SK-N-SH treated with all-trans-retinoic acid at 6 μM for 48 hours (cell line): ENCODE data around the gene MTCH2.

Experiments used
- ATAC-seq: fragments of 200-7000 bp; cut with Tn5 transposase; 3 replicates; pipeline ENCODE4 v1.9.1; 2020; ENCODE audit warnings: mild to moderate bottlenecking, moderate library complexity
- ARNTL ChIP-seq: fragments of 450-650 bp; formaldehyde crosslinking; IDR thresholded peaks from 2 replicates; pipeline ENCODE4 v1.5.0; 2020; ENCODE audit warnings: low read depth, mild to moderate bottlenecking, moderate library complexity, borderline replicate concordance
- BACH2 ChIP-seq: fragments of 250-450 bp; sonication (Bioruptor Pico); IDR thresholded peaks from 2 replicates; pipeline ENCODE4 v1.9.0; 2021; ENCODE audit warnings: mild to moderate bottlenecking, borderline replicate concordance
- CREB5 ChIP-seq: fragments of 250-450 bp; sonication (Bioruptor Pico); IDR thresholded peaks from 2 replicates; pipeline ENCODE4 v1.5.1; 2020; ENCODE audit warnings: low read depth, mild to moderate bottlenecking, moderate library complexity
- CSDC2 ChIP-seq: fragments of 250-450 bp; sonication (Bioruptor Pico); IDR thresholded peaks from 2 replicates; pipeline ENCODE4 v1.5.0; 2020; ENCODE audit warnings: mild to moderate bottlenecking, moderate library complexity
- CSRNP3 ChIP-seq: fragments of 250-450 bp; sonication (Bioruptor Pico); IDR thresholded peaks from 2 replicates; pipeline ENCODE4 v1.5.1; 2021; ENCODE audit warnings: mild to moderate bottlenecking, moderate library complexity
- ESRRG ChIP-seq: fragments of 250-450 bp; sonication (Bioruptor Pico); IDR thresholded peaks from 2 replicates; pipeline ENCODE4 v1.6.1; 2021; ENCODE audit warnings: mild to moderate bottlenecking
- GLIS3 ChIP-seq: fragments of 250-450 bp; sonication (Bioruptor Pico); IDR thresholded peaks from 2 replicates; pipeline ENCODE4 v1.5.0; 2020; ENCODE audit warnings: mild to moderate bottlenecking, moderate library complexity
- ISL1 ChIP-seq: fragments of 250-450 bp; sonication (Bioruptor Pico); IDR thresholded peaks from 2 replicates; pipeline ENCODE4 v2.1.2; 2022; ENCODE audit warnings: mild to moderate bottlenecking, moderate library complexity
- OSR1 ChIP-seq: fragments of 250-450 bp; sonication (Bioruptor Pico); IDR thresholded peaks from 2 replicates; pipeline ENCODE4 v1.8.0; 2022; ENCODE audit warnings: moderate library complexity, mild to moderate bottlenecking, inconsistent platforms
- POU6F1 ChIP-seq: fragments of 250-450 bp; sonication (Bioruptor Pico); IDR thresholded peaks from 2 replicates; pipeline ENCODE4 v1.8.0; 2021; ENCODE audit warnings: low read depth, mild to moderate bottlenecking, moderate library complexity, borderline replicate concordance
- PPARA ChIP-seq: fragments of 250-450 bp; sonication (Bioruptor Pico); IDR thresholded peaks from 2 replicates; pipeline ENCODE4 v1.5.0; 2020; ENCODE audit warnings: mild to moderate bottlenecking, borderline replicate concordance
- RARB ChIP-seq: fragments of 250-450 bp; sonication (Bioruptor Pico); IDR thresholded peaks from 2 replicates; pipeline ENCODE4 v1.8.0; 2021; ENCODE audit warnings: mild to moderate bottlenecking, moderate library complexity
- SNAI2 ChIP-seq: fragments of 250-450 bp; sonication (Bioruptor Pico); IDR thresholded peaks from 2 replicates; pipeline ENCODE4 v1.5.0; 2020; ENCODE audit warnings: mild to moderate bottlenecking, moderate library complexity
- TCF4 ChIP-seq: fragments of 250-450 bp; sonication (Bioruptor Pico); IDR thresholded peaks from 2 replicates; pipeline ENCODE4 v1.8.0; 2021; ENCODE audit warnings: mild to moderate bottlenecking, moderate library complexity, borderline replicate concordance
- TOX ChIP-seq: fragments of 250-450 bp; sonication (Bioruptor Pico); IDR thresholded peaks from 2 replicates; pipeline ENCODE4 v1.8.0; 2021; ENCODE audit warnings: mild to moderate bottlenecking, moderate library complexity, borderline replicate concordance
- ZC3H10 ChIP-seq: fragments of 250-450 bp; sonication (Bioruptor Pico); IDR thresholded peaks from 2 replicates; pipeline ENCODE4 v1.5.1; 2021; ENCODE audit warnings: mild to moderate bottlenecking, moderate library complexity
- ZFP3 ChIP-seq: fragments of 250-450 bp; sonication (Bioruptor Pico); IDR thresholded peaks from 2 replicates; pipeline ENCODE4 v1.5.0; 2020; ENCODE audit warnings: mild to moderate bottlenecking, moderate library complexity
- ZFP30 ChIP-seq: fragments of 450-650 bp; formaldehyde crosslinking; IDR thresholded peaks from 2 replicates; pipeline ENCODE4 v1.5.0; 2022; ENCODE audit warnings: mild to moderate bottlenecking, moderate library complexity
- ZNF70 ChIP-seq: fragments of 450-650 bp; formaldehyde crosslinking; IDR thresholded peaks from 2 replicates; pipeline ENCODE4 v1.5.0; 2020; ENCODE audit warnings: mild to moderate bottlenecking, moderate library complexity
- ZNF8 ChIP-seq: fragments of 450-650 bp; formaldehyde crosslinking; IDR thresholded peaks from 2 replicates; pipeline ENCODE4 v1.5.0; 2020; ENCODE audit warnings: mild to moderate bottlenecking, moderate library complexity
- TF ChIP-seq, protein P1 (sequence below): fragments of 250-450 bp; sonication (Bioruptor Pico); IDR thresholded peaks from 2 replicates; pipeline ENCODE4 v1.5.0; 2020; ENCODE audit warnings: mild to moderate bottlenecking, moderate library complexity
- TF ChIP-seq, protein P2 (sequence below): fragments of 250-450 bp; sonication (Bioruptor Pico); IDR thresholded peaks from 2 replicates; pipeline ENCODE4 v1.8.0; 2020; ENCODE audit warnings: mild to moderate bottlenecking, moderate library complexity, borderline replicate concordance

MTCH2 gene

DNA sequence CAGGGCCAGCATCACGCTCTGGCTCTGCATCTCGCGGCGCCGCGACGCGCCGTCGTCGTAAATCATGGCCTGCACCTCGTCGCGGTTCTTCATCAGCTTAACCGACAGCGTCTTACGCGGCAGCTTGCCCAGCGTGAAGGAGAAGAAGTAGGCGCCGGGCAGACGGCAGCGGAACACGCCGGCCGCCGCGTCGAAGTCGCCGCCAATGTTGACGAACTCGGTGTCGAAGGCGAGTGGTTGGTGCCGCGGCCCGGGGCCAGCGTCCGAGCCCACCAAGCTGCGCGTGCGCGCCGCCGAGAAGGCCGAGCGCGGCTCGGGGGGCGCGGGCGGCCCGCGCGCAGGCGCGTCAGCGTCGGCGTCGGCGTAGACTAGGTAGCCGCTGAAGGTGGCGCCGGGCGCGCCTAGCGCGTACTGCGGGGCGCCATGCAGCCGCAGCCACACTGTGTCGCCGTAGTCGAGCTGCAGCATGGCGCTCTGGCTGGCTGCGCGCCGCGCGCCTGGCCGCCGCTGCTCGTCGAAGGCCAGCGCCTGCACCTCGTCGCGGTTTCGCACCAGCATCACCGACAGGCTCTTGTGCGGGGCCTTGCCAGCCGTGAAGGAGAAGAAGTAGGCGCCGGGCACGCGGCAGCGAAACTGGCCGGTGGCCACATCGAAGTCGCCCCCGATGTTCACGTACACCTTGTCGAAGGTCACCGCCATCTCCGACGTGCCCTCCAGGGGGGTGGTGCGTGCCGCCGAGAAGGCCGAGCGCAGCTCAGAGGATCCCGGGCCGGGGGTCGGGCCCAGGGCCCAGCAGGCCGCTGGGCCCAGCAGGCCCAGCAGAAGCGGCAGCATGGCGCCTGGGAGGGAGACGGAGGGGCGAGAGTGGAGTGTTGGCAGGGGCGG, 52.1 kb downstream of the MTCH2 start (continued):
- TF ChIP-seq CSDC2 (CRISPR knock-in tag) (no peak), ZNF70 (CRISPR knock-in tag) (no peak), GLIS3 (CRISPR knock-in tag) (no peak), ARNTL (CRISPR knock-in tag) (no peak), ESRRG (CRISPR knock-in tag) (no peak)
- TF ChIP-seq, all 23 proteins: peak for 0

- TF ChIP-seq POU6F1 = no peak
- no peak for TF ChIP-seq RARB
- no peak for TF ChIP-seq TCF4 (CRISPR knock-in tag)
- no peak for TF ChIP-seq CSRNP3 (CRISPR knock-in tag)
- TF ChIP-seq OSR1 (CRISPR knock-in tag) = no peak
- no peak for TF ChIP-seq GLIS3 (CRISPR knock-in tag)
- TF ChIP-seq TOX (CRISPR knock-in tag) = no peak
- no peak for TF ChIP-seq BACH2
- TF ChIP-seq CSDC2 (CRISPR knock-in tag) = no peak
- TF ChIP-seq PPARA = no peak
- no peak for TF ChIP-seq SNAI2 (CRISPR knock-in tag)
- no peak for TF ChIP-seq CREB5
- no peak for TF ChIP-seq ZFP30 (CRISPR knock-in tag)
- TF ChIP-seq ZC3H10 = no peak
- TF ChIP-seq, protein P1, sequence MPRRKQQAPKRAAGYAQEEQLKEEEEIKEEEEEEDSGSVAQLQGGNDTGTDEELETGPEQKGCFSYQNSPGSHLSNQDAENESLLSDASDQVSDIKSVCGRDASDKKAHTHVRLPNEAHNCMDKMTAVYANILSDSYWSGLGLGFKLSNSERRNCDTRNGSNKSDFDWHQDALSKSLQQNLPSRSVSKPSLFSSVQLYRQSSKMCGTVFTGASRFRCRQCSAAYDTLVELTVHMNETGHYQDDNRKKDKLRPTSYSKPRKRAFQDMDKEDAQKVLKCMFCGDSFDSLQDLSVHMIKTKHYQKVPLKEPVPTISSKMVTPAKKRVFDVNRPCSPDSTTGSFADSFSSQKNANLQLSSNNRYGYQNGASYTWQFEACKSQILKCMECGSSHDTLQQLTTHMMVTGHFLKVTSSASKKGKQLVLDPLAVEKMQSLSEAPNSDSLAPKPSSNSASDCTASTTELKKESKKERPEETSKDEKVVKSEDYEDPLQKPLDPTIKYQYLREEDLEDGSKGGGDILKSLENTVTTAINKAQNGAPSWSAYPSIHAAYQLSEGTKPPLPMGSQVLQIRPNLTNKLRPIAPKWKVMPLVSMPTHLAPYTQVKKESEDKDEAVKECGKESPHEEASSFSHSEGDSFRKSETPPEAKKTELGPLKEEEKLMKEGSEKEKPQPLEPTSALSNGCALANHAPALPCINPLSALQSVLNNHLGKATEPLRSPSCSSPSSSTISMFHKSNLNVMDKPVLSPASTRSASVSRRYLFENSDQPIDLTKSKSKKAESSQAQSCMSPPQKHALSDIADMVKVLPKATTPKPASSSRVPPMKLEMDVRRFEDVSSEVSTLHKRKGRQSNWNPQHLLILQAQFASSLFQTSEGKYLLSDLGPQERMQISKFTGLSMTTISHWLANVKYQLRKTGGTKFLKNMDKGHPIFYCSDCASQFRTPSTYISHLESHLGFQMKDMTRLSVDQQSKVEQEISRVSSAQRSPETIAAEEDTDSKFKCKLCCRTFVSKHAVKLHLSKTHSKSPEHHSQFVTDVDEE (CRISPR knock-in tag) = no peak
- TF ChIP-seq, protein P2, sequence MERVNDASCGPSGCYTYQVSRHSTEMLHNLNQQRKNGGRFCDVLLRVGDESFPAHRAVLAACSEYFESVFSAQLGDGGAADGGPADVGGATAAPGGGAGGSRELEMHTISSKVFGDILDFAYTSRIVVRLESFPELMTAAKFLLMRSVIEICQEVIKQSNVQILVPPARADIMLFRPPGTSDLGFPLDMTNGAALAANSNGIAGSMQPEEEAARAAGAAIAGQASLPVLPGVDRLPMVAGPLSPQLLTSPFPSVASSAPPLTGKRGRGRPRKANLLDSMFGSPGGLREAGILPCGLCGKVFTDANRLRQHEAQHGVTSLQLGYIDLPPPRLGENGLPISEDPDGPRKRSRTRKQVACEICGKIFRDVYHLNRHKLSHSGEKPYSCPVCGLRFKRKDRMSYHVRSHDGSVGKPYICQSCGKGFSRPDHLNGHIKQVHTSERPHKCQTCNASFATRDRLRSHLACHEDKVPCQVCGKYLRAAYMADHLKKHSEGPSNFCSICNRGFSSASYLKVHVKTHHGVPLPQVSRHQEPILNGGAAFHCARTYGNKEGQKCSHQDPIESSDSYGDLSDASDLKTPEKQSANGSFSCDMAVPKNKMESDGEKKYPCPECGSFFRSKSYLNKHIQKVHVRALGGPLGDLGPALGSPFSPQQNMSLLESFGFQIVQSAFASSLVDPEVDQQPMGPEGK = no peak
- no peak for TF ChIP-seq ISL1 (CRISPR knock-in tag)
- ATAC-seq = no peak
These were observed 52.8 kb downstream of the MTCH2 start for GRCh38 chr11:47589584-47589976.

- no peak for ATAC-seq
- TF ChIP-seq ZC3H10 (no peak), CREB5 (no peak), ZNF8 (no peak), TOX (CRISPR knock-in tag) (no peak), CSRNP3 (CRISPR knock-in tag) (no peak), ZFP3 (CRISPR knock-in tag) (no peak), POU6F1 (no peak), SNAI2 (CRISPR knock-in tag) (no peak), ISL1 (CRISPR knock-in tag) (no peak)
- TF ChIP-seq, protein P2 = no peak
These were observed 53.2 kb downstream of the MTCH2 start for GRCh38 chr11:47589118-47589517.
